T-cell (primary cell): ENCODE results near the gene ARSG. TPM values are rescaled to one million over a fixed set of nuclear protein-coding genes. Genes with fewer than 3 reads are reported as not detected.

Source experiments
- ATAC-seq, 4 experiments: fragments of 200-7000 bp in 3 of 4; fragments of 150-1000 bp in 1 of 4; cut with Tn5 transposase; replicated peaks in 1 of 4; 1 replicate in 3 of 4; 2 replicates in 1 of 4; pipeline ENCODE4 v1.10.0; 2021; ENCODE audit warnings: moderate library complexity in 3 of 4, mild to moderate bottlenecking in 2 of 4, moderate number of reproducible peaks in 1 of 4
- CTCF ChIA-PET, 2 donors: fragments of 300-600 bp; sonication (Branson Sonifier 250); formaldehyde crosslinking; loops; one replicate each; lab custom pipeline; 2022; ENCODE audit warnings: antibody characterized with exemption in 2 of 2; lab: Charles Lee
- POLR2A ChIA-PET, 2 donors: fragments of 300-600 bp; sonication (Branson Sonifier 250); formaldehyde crosslinking; loops; one replicate each; lab custom pipeline; 2022; ENCODE audit warnings: antibody characterized with exemption in 2 of 2; lab: Charles Lee
- DNase-seq, 35 experiments: peaks; one replicate each; pipeline versions ENCODE4 v3.0.0 to v3.0.0-alpha.2; 2013 to 2023
- H3K27ac ChIP-seq: one replicate; pipeline ENCODE4 v1.5.1; 2013; ENCODE audit warnings: low read length
- H3K27me3 ChIP-seq, 2 experiments: replicated peaks in 1 of 2; 1 replicate in 1 of 2; 2 replicates in 1 of 2; pipeline versions ENCODE4 v1.6.1 to v1.7.0; 2013; ENCODE audit warnings: low read length in 1 of 2, mixed read lengths in 1 of 2; ENCODE audit not compliant: control insufficient read depth in 2 of 2, insufficient read depth in 2 of 2; ENCODE audit errors: extremely low read depth in 1 of 2
- H3K36me3 ChIP-seq, 2 donors: 1 replicate in 1 of 2; 2 replicates in 1 of 2; pipeline versions ENCODE4 v1.6.1 to v1.7.0; 2013; ENCODE audit warnings: low read length in 1 of 2; ENCODE audit not compliant: control insufficient read depth in 2 of 2, insufficient read depth in 1 of 2; ENCODE audit errors: extremely low read depth in 1 of 2
- H3K4me1 ChIP-seq, 2 experiments: 1 replicate in 1 of 2; 2 replicates in 1 of 2; pipeline versions ENCODE4 v1.6.1 to v1.7.0; 2013; ENCODE audit warnings: low read length in 2 of 2, mixed read lengths in 1 of 2; ENCODE audit not compliant: insufficient read depth in 2 of 2, control insufficient read depth in 1 of 2; ENCODE audit errors: extremely low read depth in 1 of 2
- H3K4me3 ChIP-seq, 2 donors: 1 replicate in 1 of 2; 2 replicates in 1 of 2; pipeline versions ENCODE4 v1.5.1 to v1.7.0; 2013; ENCODE audit warnings: mild to moderate bottlenecking in 2 of 2, low read length in 1 of 2, moderate library complexity in 1 of 2; ENCODE audit not compliant: control insufficient read depth in 1 of 2; ENCODE audit errors: extremely low read depth in 1 of 2
- H3K9me3 ChIP-seq: 2 replicates; pipeline ENCODE4 v1.7.0; 2013
- H3K27ac Mint-ChIP-seq, 2 donors: one replicate each; pipeline ENCODE4 v1.8.0; 2020 to 2021; ENCODE audit warnings: mild to moderate bottlenecking in 2 of 2, mixed read lengths in 2 of 2
- H3K27me3 Mint-ChIP-seq, 2 donors: one replicate each; pipeline ENCODE4 v1.8.0; 2021 to 2022; ENCODE audit warnings: mixed read lengths in 2 of 2
- H3K36me3 Mint-ChIP-seq: one replicate; pipeline ENCODE4 v1.8.0; 2021; ENCODE audit warnings: mixed read lengths
- H3K4me1 Mint-ChIP-seq, 3 donors: one replicate each; pipeline ENCODE4 v1.8.0; 2020 to 2022; ENCODE audit warnings: mixed read lengths in 3 of 3, mild to moderate bottlenecking in 1 of 3
- H3K4me3 Mint-ChIP-seq, 3 donors: one replicate each; pipeline ENCODE4 v1.8.0; 2020 to 2022; ENCODE audit warnings: mild to moderate bottlenecking in 3 of 3, mixed read lengths in 3 of 3, moderate library complexity in 3 of 3
- H3K9me3 Mint-ChIP-seq, 3 donors: one replicate each; pipeline ENCODE4 v1.8.0; 2020 to 2022; ENCODE audit warnings: mixed read lengths in 3 of 3
- WGBS: methylation state at CpG from one replicate; pipeline ENCODE4 v1.1.5; 2013; ENCODE audit warnings: missing lambda C conversion rate; ENCODE audit not compliant: insufficient coverage; 5-methylcytosine and 5-hydroxymethylcytosine counted together
- total RNA-seq, 35 experiments: library from RNA in 6 of 35; stranded (reverse) in 6 of 35; fragments of 120-200 nt in 1 of 35; gene quantifications; one replicate each; pipeline versions ENCODE4 v1.2.1 to v1.2.4 and lab custom pipeline; 2013 to 2026

ARSG gene
- total RNA-seq, 5 donors from 2014 or later (not counting 1 experiment from before 2014, with no cell fraction given), result 14.5 to 22.9 (median 17.8) TPM

DNA sequence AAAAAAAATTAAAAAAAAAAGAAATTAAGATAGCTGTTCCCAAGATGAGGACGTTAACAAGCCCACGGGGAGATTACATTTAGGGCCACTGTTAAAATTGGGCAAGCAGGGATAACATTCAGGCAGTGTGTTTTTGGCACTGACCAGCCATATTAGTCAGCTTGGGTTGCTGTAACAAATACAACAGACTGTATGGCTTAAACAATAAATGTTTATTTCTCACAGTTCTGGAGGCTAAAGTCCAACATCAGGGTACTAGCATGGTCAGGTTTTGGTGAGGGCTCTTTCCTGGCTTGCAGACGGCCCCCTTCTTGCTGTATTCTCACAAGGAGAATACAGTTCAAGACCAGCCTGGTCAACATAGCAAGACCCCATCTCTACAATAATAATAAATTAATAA lies 31.3 kb downstream of the ARSG start:
- H3K4me1 ChIP-seq, result peaks cover 0 to 22% of the 10 kb centered on the region in 2 experiments
- no CpG with 5 or more reads among the region's 3 CpGs for WGBS
- H3K27me3 Mint-ChIP-seq, result no peaks in the 10 kb centered on the region
- peaks cover 6% of the 10 kb centered on the region for H3K36me3 Mint-ChIP-seq
- no peaks in the 10 kb centered on the region for H3K36me3 ChIP-seq
- H3K27me3 ChIP-seq, result no peaks in the 10 kb centered on the region
- no peak overlapping the region for H3K27ac Mint-ChIP-seq
- no peak overlapping the region for H3K4me3 ChIP-seq
- ATAC-seq (no peak), DNase-seq (no peak)
- no peak overlapping the region for H3K4me3 Mint-ChIP-seq
- H3K4me1 Mint-ChIP-seq, result peaks cover 30 to 51% (median 47%) of the 10 kb centered on the region in 3 donors
- ChIA-PET CTCF (no interaction called here), POLR2A (interaction anchor here in 1 of 2 donors (0.6 kb wide), 1 partner anchor 767 kb away, joined by 4 read pairs; no protein-coding TSS in a partner anchor)
- no peaks in the 10 kb centered on the region for H3K9me3 Mint-ChIP-seq
- H3K27ac ChIP-seq, result no peak overlapping the region
- H3K9me3 ChIP-seq, result no peaks in the 10 kb centered on the region

- H3K4me1 Mint-ChIP-seq, result peaks cover 27 to 41% (median 41%) of the 10 kb centered on the region in 3 donors
- no peak for ATAC-seq
- DNase-seq, result no peak
- H3K4me3 ChIP-seq, result no peak overlapping the region
- H3K4me3 Mint-ChIP-seq, result no peak overlapping the region
- no peak overlapping the region for H3K27ac ChIP-seq
- no peaks in the 10 kb centered on the region for H3K9me3 ChIP-seq
- no peaks in the 10 kb centered on the region for H3K27me3 Mint-ChIP-seq
- POLR2A ChIA-PET, result no interaction called here
- peaks cover 0 to 14% of the 10 kb centered on the region in 2 experiments for H3K4me1 ChIP-seq
- H3K9me3 Mint-ChIP-seq, result no peaks in the 10 kb centered on the region
- H3K36me3 Mint-ChIP-seq, result peaks cover 6% of the 10 kb centered on the region
- no peak overlapping the region for H3K27ac Mint-ChIP-seq
- CTCF ChIA-PET, result interaction anchor here (0.6 to 1.3 kb wide), 3 partner anchors 62 to 289 kb away, joined by 3 to 10 read pairs (median 5); partner anchors contain the start of gene KPNA2 (in 1 of the 2)
- peaks cover 0 to 2% of the 10 kb centered on the region in 2 experiments for H3K27me3 ChIP-seq
- H3K36me3 ChIP-seq, result no peaks in the 10 kb centered on the region
- 45% methylated on average over 3 of the region's 10 CpGs for WGBS
Measured at GRCh38 chr17:68324114-68324513, 32.8 kb downstream of the ARSG start.

GRCh38 chr17:68324654-68325336 lies 33.5 kb downstream of the ARSG start:
- H3K4me3 Mint-ChIP-seq, result no peak overlapping the region
- CTCF ChIA-PET, result interaction anchor here (0.6 to 1.3 kb wide), 3 partner anchors 63 to 289 kb away, joined by 3 to 10 read pairs (median 5); partner anchors contain the start of gene KPNA2 (in 1 of the 2)
- H3K9me3 Mint-ChIP-seq, result no peaks in the 10 kb centered on the region
- WGBS, result no CpG with 5 or more reads among the region's 8 CpGs
- no peak overlapping the region for H3K27ac ChIP-seq
- no peak overlapping the region for H3K27ac Mint-ChIP-seq
- ATAC-seq, result no peak
- DNase-seq, result no peak
- H3K27me3 Mint-ChIP-seq, result no peaks in the 10 kb centered on the region
- POLR2A ChIA-PET, result no interaction called here
- H3K36me3 ChIP-seq, result no peaks in the 10 kb centered on the region
- H3K9me3 ChIP-seq, result no peaks in the 10 kb centered on the region
- H3K36me3 Mint-ChIP-seq, result peaks cover 6% of the 10 kb centered on the region
- peaks cover 27 to 38% (median 38%) of the 10 kb centered on the region in 3 donors for H3K4me1 Mint-ChIP-seq
- H3K4me1 ChIP-seq, result peaks cover 0 to 14% of the 10 kb centered on the region in 2 experiments
- H3K27me3 ChIP-seq, result peaks cover 0 to 4% of the 10 kb centered on the region in 2 experiments
- no peak overlapping the region for H3K4me3 ChIP-seq

- Histone ChIP-seq H3K4me3 (no peak overlapping the region), H3K9me3 (no peaks in the 10 kb centered on the region), H3K36me3 (no peaks in the 10 kb centered on the region), H3K4me1 (peaks cover 0 to 14% of the 10 kb centered on the region in 2 experiments), H3K27ac (no peak overlapping the region), H3K27me3 (peaks cover 0 to 4% of the 10 kb centered on the region in 2 experiments)
- no peak for DNase-seq
- ChIA-PET CTCF (no interaction called here), POLR2A (no interaction called here)
- Mint-ChIP-seq H3K27me3 (no peaks in the 10 kb centered on the region), H3K9me3 (peaks cover 0 to 4% (median 0%) of the 10 kb centered on the region in 3 donors), H3K4me1 (peaks cover 23 to 35% (median 27%) of the 10 kb centered on the region in 3 donors), H3K36me3 (peaks cover 11% of the 10 kb centered on the region), H3K27ac (no peak overlapping the region), H3K4me3 (no peak overlapping the region)
- no peak for ATAC-seq
- 89% methylated on average over 5 of the region's 5 CpGs for WGBS
Measured at GRCh38 chr17:68325961-68326360, 34.7 kb downstream of the ARSG start.

DNA sequence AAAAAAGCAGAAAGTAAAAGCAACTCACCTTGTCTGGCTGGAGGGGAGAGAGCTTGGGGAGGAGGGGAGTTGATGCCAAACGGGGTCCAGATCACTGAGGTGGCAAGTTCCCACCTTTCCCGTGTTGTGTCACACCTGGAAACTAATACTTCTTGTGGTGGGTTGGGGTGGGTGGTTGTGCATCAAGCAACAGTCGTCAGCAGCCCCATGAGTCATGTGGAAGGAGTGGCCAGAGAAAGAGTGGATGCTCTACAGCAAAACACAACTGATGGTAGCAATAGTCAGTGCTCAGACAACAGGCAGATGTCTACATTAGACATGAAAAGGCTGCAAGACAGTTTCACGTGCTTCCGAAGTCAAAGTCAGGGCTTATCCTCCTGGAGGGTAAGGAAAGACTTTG lies 35.4 kb downstream of the ARSG start:
- no peak for DNase-seq
- Mint-ChIP-seq H3K27me3 (no peaks in the 10 kb centered on the region), H3K4me3 (no peak overlapping the region), H3K36me3 (peaks cover 12% of the 10 kb centered on the region), H3K27ac (no peak overlapping the region), H3K9me3 (peaks cover 0 to 5% (median 0%) of the 10 kb centered on the region in 3 donors), H3K4me1 (peaks cover 23 to 35% (median 26%) of the 10 kb centered on the region in 3 donors)
- ATAC-seq, result no peak
- H3K9me3 ChIP-seq, result no peaks in the 10 kb centered on the region
- H3K36me3 ChIP-seq, result peaks cover 0 to 3% of the 10 kb centered on the region in 2 donors
- WGBS, result 51% methylated on average over 5 of the region's 5 CpGs
- H3K4me1 ChIP-seq, result peaks cover 0 to 14% of the 10 kb centered on the region in 2 experiments
- no peak overlapping the region for H3K4me3 ChIP-seq
- H3K27me3 ChIP-seq, result peaks cover 0 to 4% of the 10 kb centered on the region in 2 experiments
- ChIA-PET POLR2A (interaction anchor here (0.5 to 0.6 kb wide), 2 partner anchors 72 to 217 kb away, joined by 4 to 13 read pairs; no protein-coding TSS in a partner anchor), CTCF (no interaction called here)
- no peak overlapping the region for H3K27ac ChIP-seq

GRCh38 chr17:68327823-68328557 lies 36.7 kb downstream of the ARSG start:
- no peak for DNase-seq
- WGBS, result 97% methylated on average over 5 of the region's 8 CpGs
- ATAC-seq, result no peak
- Histone ChIP-seq H3K36me3 (peaks cover 0 to 3% of the 10 kb centered on the region in 2 donors), H3K4me3 (no peak overlapping the region), H3K9me3 (peaks cover 2% of the 10 kb centered on the region), H3K27ac (no peak overlapping the region), H3K27me3 (peaks cover 0 to 4% of the 10 kb centered on the region in 2 experiments), H3K4me1 (peaks cover 0 to 14% of the 10 kb centered on the region in 2 experiments)
- peaks cover 23 to 33% (median 26%) of the 10 kb centered on the region in 3 donors for H3K4me1 Mint-ChIP-seq
- no peak overlapping the region for H3K27ac Mint-ChIP-seq
- H3K27me3 Mint-ChIP-seq, result no peaks in the 10 kb centered on the region
- ChIA-PET CTCF (no interaction called here), POLR2A (interaction anchor here in 1 of 2 donors (0.5 kb wide), 1 partner anchor 13 kb away, joined by 3 read pairs; no protein-coding TSS in a partner anchor)
- peaks cover 0 to 13% (median 0%) of the 10 kb centered on the region in 3 donors for H3K9me3 Mint-ChIP-seq
- H3K36me3 Mint-ChIP-seq, result peaks cover 12% of the 10 kb centered on the region
- H3K4me3 Mint-ChIP-seq, result no peak overlapping the region
